OCI-LY7 (cell line): ENCODE data around the gene ARSK.

Experiments used
- CTCF ChIP-seq: fragments of 200-600 bp; sonication (generic); conservative IDR thresholded peaks from 2 replicates; pipeline ENCODE4 v1.5.1; 2014; ENCODE audit warnings: mild to moderate bottlenecking, antibody characterized with exemption, low read length, moderate library complexity, mixed read lengths
- EZH2phosphoT487 ChIP-seq: fragments of 200-600 bp; sonication (generic); IDR thresholded peaks from 2 replicates; pipeline ENCODE4 v1.6.1; 2018; ENCODE audit warnings: low read depth, borderline replicate concordance, mild to moderate bottlenecking, mixed run types, antibody characterized with exemption, low read length, moderate library complexity, mixed read lengths

DNA sequence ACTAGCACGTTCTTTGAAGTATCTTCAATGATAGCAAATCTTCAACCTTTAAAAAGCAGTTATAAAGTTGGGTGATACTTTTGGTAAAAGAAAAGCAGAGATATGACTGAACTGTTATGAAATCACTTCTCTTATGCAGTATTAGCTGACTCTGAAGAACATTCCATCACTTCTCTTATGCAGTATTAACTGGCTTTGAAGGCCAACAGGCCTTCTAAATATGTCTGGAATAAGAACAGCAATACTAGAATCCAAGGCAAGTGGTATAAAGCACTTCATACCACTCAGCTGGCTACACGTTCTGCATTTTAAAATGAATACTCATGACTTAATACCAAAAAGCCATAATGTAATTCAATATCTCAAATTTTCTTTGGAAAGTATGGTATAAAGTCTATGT, 17.4 kb upstream of the ARSK start:
- TF ChIP-seq CTCF, result no peak
- no peak for TF ChIP-seq EZH2phosphoT487
